Neuronal stem cell (in vitro differentiated cells): ENCODE measurements around the gene SPTY2D1. TPM values are rescaled to one million over a fixed set of nuclear protein-coding genes. Genes with fewer than 3 reads are reported as not detected.
"Not testable (repeated sequence)": the region's sequence is repeated elsewhere in the genome, so short reads cannot be mapped to it uniquely, and the experiment has no call there.

ENCODE experiments used
- DNase-seq: peaks from one replicate; pipeline ENCODE4 v3.0.0-alpha.2; 2013; ENCODE audit warnings: low spot score
- H2AFZ ChIP-seq: one replicate; pipeline ENCODE4 v1.6.1; 2013; ENCODE audit warnings: mild to moderate bottlenecking, low read length, inconsistent platforms
- H2AK5ac ChIP-seq: 2 replicates; pipeline ENCODE4 v1.6.1; 2013; ENCODE audit warnings: low read depth, mild to moderate bottlenecking, inconsistent platforms, low read length, moderate library complexity, mixed read lengths
- H2BK120ac ChIP-seq: 2 replicates; pipeline ENCODE4 v1.6.1; 2013; ENCODE audit warnings: low read depth, mild to moderate bottlenecking, inconsistent platforms, low read length, moderate library complexity, mixed read lengths
- H2BK12ac ChIP-seq: one replicate; pipeline ENCODE4 v1.6.1; 2013; ENCODE audit warnings: low read length, inconsistent platforms
- H2BK15ac ChIP-seq: 2 replicates; pipeline ENCODE4 v1.6.1; 2013; ENCODE audit warnings: mild to moderate bottlenecking, low read length, inconsistent platforms, mixed read lengths
- H2BK5ac ChIP-seq: one replicate; pipeline ENCODE4 v1.6.1; 2013; ENCODE audit warnings: inconsistent platforms, mild to moderate bottlenecking, low read length, moderate library complexity
- H3K14ac ChIP-seq: one replicate; pipeline ENCODE4 v1.6.1; 2013; ENCODE audit warnings: low read length, inconsistent platforms
- H3K18ac ChIP-seq: 2 replicates; pipeline ENCODE4 v1.6.1; 2013; ENCODE audit warnings: low read length, inconsistent platforms
- H3K23ac ChIP-seq: 2 replicates; pipeline ENCODE4 v1.6.1; 2013; ENCODE audit warnings: low read depth, mild to moderate bottlenecking, mixed read lengths, low read length, inconsistent platforms; ENCODE audit not compliant: poor library complexity
- H3K27ac ChIP-seq: replicated peaks from 3 replicates; pipeline ENCODE4 v1.5.1; 2013; ENCODE audit warnings: low read length, inconsistent platforms
- H3K27me3 ChIP-seq, 3 experiments: 2 replicates each; pipeline ENCODE4 v1.6.1; 2013; ENCODE audit warnings: low read length in 3 of 3, mild to moderate bottlenecking in 2 of 3, inconsistent platforms in 1 of 3, low read depth in 1 of 3, mixed read lengths in 1 of 3, moderate library complexity in 1 of 3; ENCODE audit not compliant: control insufficient read depth in 3 of 3, insufficient read depth in 3 of 3
- H3K36me3 ChIP-seq, 2 donors: replicated peaks in 1 of 2; 2 replicates each; pipeline ENCODE4 v1.6.1; 2013; ENCODE audit warnings: low read length in 2 of 2; ENCODE audit not compliant: control insufficient read depth in 2 of 2, insufficient read depth in 2 of 2
- H3K4ac ChIP-seq: 2 replicates; pipeline ENCODE4 v1.6.1; 2013; ENCODE audit warnings: inconsistent platforms, mild to moderate bottlenecking, low read length, moderate library complexity
- H3K4me1 ChIP-seq, 2 donors: 1 replicate in 1 of 2; 2 replicates in 1 of 2; pipeline ENCODE4 v1.6.1; 2013; ENCODE audit warnings: low read length in 2 of 2, low read depth in 1 of 2; ENCODE audit not compliant: control insufficient read depth in 2 of 2, insufficient read depth in 1 of 2
- H3K4me2 ChIP-seq: one replicate; pipeline ENCODE4 v1.6.1; 2013; ENCODE audit warnings: mild to moderate bottlenecking, low read length, inconsistent platforms; ENCODE audit not compliant: insufficient read depth, poor library complexity, severe bottlenecking
- H3K4me3 ChIP-seq, 2 donors: 2 replicates each; pipeline ENCODE4 v1.5.1; 2013; ENCODE audit warnings: low read length in 2 of 2, mild to moderate bottlenecking in 2 of 2, inconsistent platforms in 1 of 2, moderate library complexity in 1 of 2
- H3K79me1 ChIP-seq: one replicate; pipeline ENCODE4 v1.6.1; 2013; ENCODE audit warnings: low read depth, mild to moderate bottlenecking, inconsistent platforms, low read length, moderate library complexity
- H3K9ac ChIP-seq: one replicate; pipeline ENCODE4 v1.6.1; 2013; ENCODE audit warnings: mild to moderate bottlenecking, low read depth, low read length, inconsistent platforms; ENCODE audit not compliant: poor library complexity
- H3K9me3 ChIP-seq, 2 donors: replicated peaks in 1 of 2; 2 replicates each; pipeline versions ENCODE3 to v1.6.1; 2013; ENCODE audit warnings: low read length in 2 of 2, mild to moderate bottlenecking in 2 of 2, inconsistent platforms in 1 of 2, low read depth in 1 of 2, mixed read lengths in 1 of 2, moderate library complexity in 1 of 2; ENCODE audit not compliant: control insufficient read depth in 2 of 2, insufficient read depth in 1 of 2
- H4K8ac ChIP-seq: one replicate; pipeline ENCODE4 v1.6.1; 2013; ENCODE audit warnings: low read depth, mild to moderate bottlenecking, inconsistent platforms, low read length, moderate library complexity
- H4K91ac ChIP-seq: one replicate; pipeline ENCODE4 v1.6.1; 2013; ENCODE audit warnings: low read length, low read depth, mild to moderate bottlenecking, inconsistent platforms; ENCODE audit not compliant: poor library complexity
- WGBS, 2 donors: extraction: QIAGEN DNeasy Blood & Tissue Kit; methylation state at CpG; one replicate each; pipeline ENCODE4 v1.1.7; 2013; ENCODE audit warnings: missing lambda C conversion rate in 2 of 2, mixed read lengths in 1 of 2; ENCODE audit not compliant: insufficient read length in 2 of 2, insufficient replicate concordance in 1 of 2; ENCODE audit errors: extremely low coverage in 2 of 2; 5-methylcytosine and 5-hydroxymethylcytosine counted together
- polyA plus RNA-seq, 2 experiments: library from polyadenylated mRNA; stranded (reverse); fragments of 200-250 nt; gene quantifications; one replicate each; pipeline ENCODE4 v1.2.3, GENCODE V29; 2013

SPTY2D1 gene
- polyA plus RNA-seq (2013, experiment 1 of 2), result 8.8 TPM
- polyA plus RNA-seq (2013, experiment 2 of 2), result 9.1 TPM

GRCh38 chr11:18634140-18635032, at the start of gene SPTY2D1:
Gene SPTY2D1, minus strand, starts transcription at chr11:18634342. Its CDS starts 85 bp downstream, at chr11:18634257.
- H2BK120ac ChIP-seq, result no peak within 1 kb of the TSS
- no peak within 1 kb of the TSS for H2BK12ac ChIP-seq
- H3K14ac ChIP-seq, result no peak within 1 kb of the TSS
- no peaks in the 10 kb centered on the region for H3K9me3 ChIP-seq
- peak within 1 kb of the TSS; percentile 76 for H3K4me2 ChIP-seq
- DNase-seq, result peak; percentile 97
- H2AFZ ChIP-seq, result peak within 1 kb of the TSS; percentile 96
- H2BK5ac ChIP-seq, result peak within 1 kb of the TSS; percentile 91
- H4K8ac ChIP-seq, result no peak within 1 kb of the TSS
- peak within 1 kb of the TSS; percentile 79 for H3K9ac ChIP-seq
- no peaks in the 10 kb centered on the region for H3K36me3 ChIP-seq
- peak within 1 kb of the TSS; percentile 81 for H3K23ac ChIP-seq
- H3K79me1 ChIP-seq, result peaks cover 4% of the 10 kb centered on the region
- H3K18ac ChIP-seq, result peak within 1 kb of the TSS; percentile 99
- H3K27ac ChIP-seq, result peak within 1 kb of the TSS; percentile 92
- WGBS, 2 donors, result no CpG with 5 or more reads among the region's 60 CpGs
- H3K4me1 ChIP-seq, result peaks cover 5 to 7% of the 10 kb centered on the region in 2 donors
- no peak within 1 kb of the TSS for H4K91ac ChIP-seq
- H3K4ac ChIP-seq, result no peak within 1 kb of the TSS
- peak within 1 kb of the TSS; percentile 85 to 99 for H3K4me3 ChIP-seq
- H3K27me3 ChIP-seq, result no peaks in the 10 kb centered on the region
- peak within 1 kb of the TSS; percentile 39 for H2BK15ac ChIP-seq
- H2AK5ac ChIP-seq, result peak within 1 kb of the TSS; percentile 6

GRCh38 chr11:18682466-18682865, 48.3 kb upstream of the SPTY2D1 start:
- peaks cover 2% of the 10 kb centered on the region for H3K79me1 ChIP-seq
- H2BK120ac ChIP-seq, result no peak overlapping the region
- no peak overlapping the region for H3K14ac ChIP-seq
- H3K23ac ChIP-seq, result no peak overlapping the region
- H3K27me3 ChIP-seq, result no peaks in the 10 kb centered on the region
- no peaks in the 10 kb centered on the region for H3K9me3 ChIP-seq
- H2BK12ac ChIP-seq, result no peak overlapping the region
- no peak overlapping the region for H3K18ac ChIP-seq
- no peak for DNase-seq
- no peak overlapping the region for H4K8ac ChIP-seq
- no peak overlapping the region for H2AK5ac ChIP-seq
- H3K27ac ChIP-seq, result no peak overlapping the region
- no CpG with 5 or more reads among the region's 3 CpGs for WGBS, 2 donors
- no peaks in the 10 kb centered on the region for H3K36me3 ChIP-seq
- no peak overlapping the region for H2AFZ ChIP-seq
- H2BK5ac ChIP-seq, result no peak overlapping the region
- peaks cover 0 to 7% of the 10 kb centered on the region in 2 donors for H3K4me1 ChIP-seq
- no peak overlapping the region for H4K91ac ChIP-seq
- no peak overlapping the region for H3K4ac ChIP-seq
- H2BK15ac ChIP-seq, result no peak overlapping the region
- H3K4me2 ChIP-seq, result no peak overlapping the region
- H3K9ac ChIP-seq, result no peak overlapping the region
- no peak overlapping the region for H3K4me3 ChIP-seq

GRCh38 chr11:18681949-18682348, 47.8 kb upstream of the SPTY2D1 start:
- not testable (repeated sequence) for H2BK5ac ChIP-seq

GRCh38 chr11:18677560-18677959, 43.4 kb upstream of the SPTY2D1 start:
- no peak overlapping the region for H2AK5ac ChIP-seq
- H2AFZ ChIP-seq, result no peak overlapping the region
- H2BK5ac ChIP-seq, result no peak overlapping the region
- H2BK15ac ChIP-seq, result no peak overlapping the region
- no peaks in the 10 kb centered on the region for H3K36me3 ChIP-seq
- H3K4me2 ChIP-seq, result no peak overlapping the region
- H3K4me1 ChIP-seq, result no peaks in the 10 kb centered on the region
- H3K4me3 ChIP-seq, result no peak overlapping the region
- no peak overlapping the region for H3K9ac ChIP-seq
- H2BK12ac ChIP-seq, result no peak overlapping the region
- no peak overlapping the region for H3K4ac ChIP-seq
- H3K27me3 ChIP-seq, result no peaks in the 10 kb centered on the region
- peaks cover 2% of the 10 kb centered on the region for H3K79me1 ChIP-seq
- no peak overlapping the region for H2BK120ac ChIP-seq
- no peak overlapping the region for H4K8ac ChIP-seq
- H3K14ac ChIP-seq, result no peak overlapping the region
- no peak overlapping the region for H4K91ac ChIP-seq
- no peaks in the 10 kb centered on the region for H3K9me3 ChIP-seq
- H3K27ac ChIP-seq, result no peak overlapping the region
- no peak for DNase-seq
- WGBS, 2 donors, result no CpG with 5 or more reads among the region's 3 CpGs
- H3K18ac ChIP-seq, result no peak overlapping the region
- no peak overlapping the region for H3K23ac ChIP-seq

More at GRCh38 chr11:18681949-18682348, 47.8 kb upstream of the SPTY2D1 start:
- not testable (repeated sequence) for H3K4me2 ChIP-seq, H3K4me1 ChIP-seq, H4K91ac ChIP-seq, H2BK12ac ChIP-seq, H3K18ac ChIP-seq, H3K79me1 ChIP-seq, H2AK5ac ChIP-seq, H2BK15ac ChIP-seq, H3K23ac ChIP-seq, H4K8ac ChIP-seq, H3K27ac ChIP-seq, H3K36me3 ChIP-seq, H3K9me3 ChIP-seq, H2BK120ac ChIP-seq, H2AFZ ChIP-seq, H3K4ac ChIP-seq, H3K9ac ChIP-seq, H3K27me3 ChIP-seq, DNase-seq, H3K4me3 ChIP-seq, H3K14ac ChIP-seq
- WGBS, 2 donors, result no CpG with 5 or more reads among the region's 1 CpG
